ENCODE results near the gene ESF1. TPM values are rescaled to one million over a fixed set of nuclear protein-coding genes. Genes with fewer than 3 reads are reported as not detected.
"Not testable (repeated sequence)": the region's sequence is repeated elsewhere in the genome, so short reads cannot be mapped to it uniquely, and the experiment has no call there.

Gene ESF1
- total RNA-seq, 1 donor from 2014 or later, result 17.9 TPM

DNA sequence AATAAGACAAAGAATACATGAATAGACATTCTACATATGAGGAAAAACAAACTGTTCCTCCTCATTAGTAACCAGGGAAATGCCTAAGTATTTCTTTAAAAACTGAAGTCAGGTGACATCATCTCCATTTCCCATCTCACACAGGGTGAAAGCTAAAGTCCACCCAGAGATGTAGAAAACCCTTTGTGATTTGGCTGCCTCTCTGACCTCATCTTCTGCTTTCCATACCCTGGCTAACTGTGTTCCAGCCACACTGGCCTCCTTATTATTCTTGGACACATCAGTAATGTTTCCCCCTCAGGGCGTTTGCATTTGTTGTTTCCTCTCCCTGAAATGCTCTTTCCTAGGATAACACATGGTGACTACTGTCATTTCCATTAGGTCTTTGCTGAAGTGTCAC, 40.4 kb downstream of the ESF1 start:
- TF ChIP-seq, protein P1, sequence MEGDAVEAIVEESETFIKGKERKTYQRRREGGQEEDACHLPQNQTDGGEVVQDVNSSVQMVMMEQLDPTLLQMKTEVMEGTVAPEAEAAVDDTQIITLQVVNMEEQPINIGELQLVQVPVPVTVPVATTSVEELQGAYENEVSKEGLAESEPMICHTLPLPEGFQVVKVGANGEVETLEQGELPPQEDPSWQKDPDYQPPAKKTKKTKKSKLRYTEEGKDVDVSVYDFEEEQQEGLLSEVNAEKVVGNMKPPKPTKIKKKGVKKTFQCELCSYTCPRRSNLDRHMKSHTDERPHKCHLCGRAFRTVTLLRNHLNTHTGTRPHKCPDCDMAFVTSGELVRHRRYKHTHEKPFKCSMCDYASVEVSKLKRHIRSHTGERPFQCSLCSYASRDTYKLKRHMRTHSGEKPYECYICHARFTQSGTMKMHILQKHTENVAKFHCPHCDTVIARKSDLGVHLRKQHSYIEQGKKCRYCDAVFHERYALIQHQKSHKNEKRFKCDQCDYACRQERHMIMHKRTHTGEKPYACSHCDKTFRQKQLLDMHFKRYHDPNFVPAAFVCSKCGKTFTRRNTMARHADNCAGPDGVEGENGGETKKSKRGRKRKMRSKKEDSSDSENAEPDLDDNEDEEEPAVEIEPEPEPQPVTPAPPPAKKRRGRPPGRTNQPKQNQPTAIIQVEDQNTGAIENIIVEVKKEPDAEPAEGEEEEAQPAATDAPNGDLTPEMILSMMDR (IDR thresholded peaks at IDR 0.05; ENCODE audit: unreplicated experiment), result no peak
- Mint-ChIP-seq H3K27me3 (no peaks in the 10 kb centered on the region), H3K4me1 (ENCODE audit: low read depth) (no peaks in the 10 kb centered on the region), H3K36me3 (ENCODE audit: insufficient read depth) (peaks cover 42% of the 10 kb centered on the region), H3K9me3 (ENCODE audit: low read depth) (peaks cover 17% of the 10 kb centered on the region), H3K27ac (no peak overlapping the region), H3K4me3 (ENCODE audit: low read depth) (no peak overlapping the region)
- no peak for DNase-seq (ENCODE audit: low spot score, unreplicated experiment)

DNA sequence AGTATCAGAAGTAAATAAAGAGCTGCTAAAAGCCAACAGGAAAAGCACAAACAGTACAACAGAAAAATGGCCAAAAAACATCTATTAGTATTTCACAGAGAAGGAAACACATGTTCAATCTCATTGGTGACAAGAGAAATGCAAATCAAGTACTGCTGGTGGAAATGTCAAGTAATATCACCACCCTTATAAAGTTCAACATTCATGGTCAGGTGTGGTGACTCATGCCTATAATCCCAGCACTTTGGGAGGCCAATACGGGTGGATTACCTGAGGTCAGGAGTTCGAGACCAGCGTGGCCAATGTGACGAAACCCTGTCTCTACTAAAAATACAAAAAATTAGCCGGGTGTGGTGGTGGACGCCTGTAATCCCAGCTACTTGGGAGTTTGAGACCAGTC, 42.8 kb downstream of the ESF1 start:
- H3K4me1 Mint-ChIP-seq (ENCODE audit: low read depth), result no peaks in the 10 kb centered on the region
- H3K36me3 Mint-ChIP-seq (ENCODE audit: insufficient read depth), result peaks cover 44% of the 10 kb centered on the region
- H3K27ac Mint-ChIP-seq, result no peak overlapping the region
- no peak overlapping the region for H3K4me3 Mint-ChIP-seq (ENCODE audit: low read depth)
- H3K27me3 Mint-ChIP-seq, result no peaks in the 10 kb centered on the region
- DNase-seq (ENCODE audit: low spot score, unreplicated experiment), result no peak
- TF ChIP-seq, protein P1 (IDR thresholded peaks at IDR 0.05; ENCODE audit: unreplicated experiment), result no peak
- peaks cover 17% of the 10 kb centered on the region for H3K9me3 Mint-ChIP-seq (ENCODE audit: low read depth)

DNA sequence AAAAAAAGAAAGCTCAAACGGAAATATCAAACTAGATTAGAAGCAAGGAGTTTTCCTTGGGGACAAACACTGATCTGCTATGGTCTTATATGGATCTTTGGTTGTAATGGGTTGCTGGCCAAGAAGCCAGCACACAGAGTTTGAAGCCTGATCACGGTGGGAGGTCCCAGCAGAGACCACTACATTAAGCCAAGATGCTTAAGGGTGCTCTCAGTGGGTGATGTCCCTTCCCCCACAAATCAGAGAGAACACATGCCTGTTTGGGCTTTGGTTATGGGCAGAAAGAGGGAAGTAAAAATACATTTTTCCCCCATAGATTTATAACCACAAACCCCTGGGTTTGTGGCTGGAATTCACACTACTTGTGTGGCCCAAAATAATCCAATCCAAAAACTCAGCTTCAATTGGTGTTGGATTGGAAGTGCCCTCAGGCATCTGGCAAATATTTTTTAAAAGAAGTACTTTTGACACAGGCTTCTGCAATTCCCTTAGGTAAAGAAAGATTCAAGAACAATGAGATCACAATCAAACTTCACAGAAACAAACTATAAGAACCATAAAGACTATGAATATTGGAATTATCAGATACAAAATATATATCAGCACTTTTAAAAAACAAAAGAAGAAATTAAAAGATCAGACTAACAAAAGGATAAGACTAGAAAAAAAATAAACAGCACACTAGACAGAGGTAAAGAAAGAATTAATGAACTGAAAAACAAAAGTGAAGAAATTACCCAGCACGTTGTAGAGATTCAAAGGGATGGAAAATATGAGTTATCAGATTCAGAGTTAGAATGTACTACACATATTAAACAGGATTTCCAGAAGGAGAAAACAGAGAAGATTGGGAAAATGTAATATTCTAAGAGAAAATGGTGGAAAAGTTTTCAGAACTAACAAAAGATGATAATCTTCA, 44.7 kb downstream of the ESF1 start:
- peaks cover 17% of the 10 kb centered on the region for H3K9me3 Mint-ChIP-seq (ENCODE audit: low read depth)

DNA sequence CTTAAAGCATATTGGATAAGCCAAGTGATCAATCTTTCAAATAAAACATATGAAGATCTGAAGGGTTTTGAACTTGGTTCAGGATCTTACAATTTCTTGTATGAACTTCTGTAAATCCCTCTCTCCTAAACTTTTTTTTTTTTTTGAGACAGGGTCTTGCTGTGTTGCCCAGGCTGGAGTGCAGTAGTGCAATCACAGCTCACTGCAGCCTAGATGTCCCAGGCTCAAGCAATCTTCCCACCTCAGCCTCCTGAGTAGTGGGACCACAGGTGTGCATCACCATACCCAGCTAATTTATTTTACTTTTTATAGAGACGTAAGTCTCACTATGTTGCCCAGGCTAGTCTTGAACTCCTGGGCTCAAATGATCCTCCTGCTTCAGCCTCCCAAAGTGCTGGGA, 46.5 kb downstream of the ESF1 start:
- H3K4me1 Mint-ChIP-seq (ENCODE audit: low read depth); H3K4me3 Mint-ChIP-seq (ENCODE audit: low read depth); DNase-seq (ENCODE audit: low spot score, unreplicated experiment); H3K27ac Mint-ChIP-seq; H3K27me3 Mint-ChIP-seq: not testable (repeated sequence)
- H3K36me3 Mint-ChIP-seq (ENCODE audit: insufficient read depth), result peaks cover 32% of the 10 kb centered on the region
- peaks cover 17% of the 10 kb centered on the region for H3K9me3 Mint-ChIP-seq (ENCODE audit: low read depth)

More for the DNA sequence above, 44.7 kb downstream of the ESF1 start:
- Mint-ChIP-seq H3K4me1 (ENCODE audit: low read depth) (no peaks in the 10 kb centered on the region), H3K4me3 (ENCODE audit: low read depth) (no peak overlapping the region), H3K27ac (no peak overlapping the region), H3K36me3 (ENCODE audit: insufficient read depth) (peaks cover 43% of the 10 kb centered on the region), H3K27me3 (no peaks in the 10 kb centered on the region)
- no peak for DNase-seq (ENCODE audit: low spot score, unreplicated experiment)
- TF ChIP-seq, protein P1 (IDR thresholded peaks at IDR 0.05; ENCODE audit: unreplicated experiment), result no peak

DNA sequence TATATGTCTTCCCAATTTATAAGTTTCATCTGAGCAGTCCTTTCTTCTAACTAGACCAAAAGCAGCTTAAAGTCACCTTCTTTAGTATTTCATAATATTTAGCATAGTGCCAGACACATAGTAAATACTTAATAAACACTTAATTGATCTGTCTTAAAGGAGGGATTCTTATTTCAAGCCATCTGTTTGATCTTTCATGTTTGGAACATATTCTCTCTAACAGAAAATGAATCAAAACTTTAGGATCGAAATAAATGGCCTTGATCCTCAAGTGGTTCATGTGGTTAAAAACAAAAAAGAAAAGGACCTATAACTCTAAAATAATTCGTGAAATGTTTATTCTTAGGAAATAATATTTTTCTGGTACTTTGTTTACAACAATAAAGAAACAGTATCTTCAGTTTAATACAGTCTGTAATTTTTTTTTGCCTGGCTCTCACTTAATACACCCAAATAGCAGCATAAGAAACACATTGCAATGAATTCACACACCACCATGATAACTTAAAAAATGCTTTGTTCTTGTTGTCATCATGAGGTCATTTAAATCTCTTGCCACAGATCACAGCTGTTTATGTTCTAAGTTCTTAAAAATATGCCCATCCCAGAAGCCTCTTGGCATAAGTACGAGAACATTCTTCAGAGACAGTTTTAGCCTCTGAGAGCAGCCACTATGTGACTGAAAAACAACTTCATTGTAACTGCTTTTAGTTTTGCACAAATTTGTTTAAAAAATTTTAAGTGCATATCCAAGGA, 48.1 kb downstream of the ESF1 start:
- peaks cover 33% of the 10 kb centered on the region for H3K36me3 Mint-ChIP-seq (ENCODE audit: insufficient read depth)
- TF ChIP-seq, protein P1 (IDR thresholded peaks at IDR 0.05; ENCODE audit: unreplicated experiment), result no peak
- no peaks in the 10 kb centered on the region for H3K4me1 Mint-ChIP-seq (ENCODE audit: low read depth)
- no peak for DNase-seq (ENCODE audit: low spot score, unreplicated experiment)
- no peak overlapping the region for H3K27ac Mint-ChIP-seq
- no peak overlapping the region for H3K4me3 Mint-ChIP-seq (ENCODE audit: low read depth)
- H3K9me3 Mint-ChIP-seq (ENCODE audit: low read depth), result peaks cover 13% of the 10 kb centered on the region
- no peaks in the 10 kb centered on the region for H3K27me3 Mint-ChIP-seq

All from progenitor cell of endocrine pancreas (in vitro differentiated cells).